ENCODE measurements around the gene MAOA. TPM values are rescaled to one million over a fixed set of nuclear protein-coding genes. Genes with fewer than 3 reads are reported as not detected.

The MAOA gene
- total and polyA plus RNA-seq, 9 of the 15 experiments (the other 6 are each of a cell fraction or from before 2014, with no cell fraction given) = 0.68 to 2.7 (median 1.9) TPM

GRCh38 chrX:43702660-43703059 is 46.6 kb downstream of the MAOA start:
- WGBS (ENCODE audit: insufficient coverage, low coverage, missing lambda C conversion rate) = 0% methylated on average over 2 of the region's 2 CpGs
- TF ChIP-seq SRSF7 (optimal IDR thresholded peaks at IDR 0.05; ENCODE audit: low read depth, low read length) = no peak
- no peak for TF ChIP-seq TCF3 (CRISPR knock-in tag; IDR thresholded peaks at IDR 0.05)
- no peak for TF ChIP-seq FOXA1 (IDR thresholded peaks at IDR 0.05; ENCODE audit: borderline replicate concordance)
- TF ChIP-seq SAP30 (IDR thresholded peaks at IDR 0.05; ENCODE audit: borderline replicate concordance, insufficient read depth, low read depth, low read length, poor library complexity, severe bottlenecking) = no peak
- no peak for TF ChIP-seq L3MBTL2 (IDR thresholded peaks at IDR 0.05)
- TF ChIP-seq ZNF785 (CRISPR knock-in tag; IDR thresholded peaks at IDR 0.05) = no peak
- no peak for TF ChIP-seq NFXL1 (CRISPR knock-in tag; IDR thresholded peaks at IDR 0.05)
- no peak for TF ChIP-seq E2F6 (IDR thresholded peaks at IDR 0.05; ENCODE audit: borderline replicate concordance in 1 of 2, extremely low read depth in 1 of 2, insufficient read depth in 1 of 2, insufficient read length in 1 of 2, low read depth in 1 of 2, low read length in 1 of 2, poor library complexity in 1 of 2, severe bottlenecking in 1 of 2)
- TF ChIP-seq CHCHD3 (CRISPR knock-in tag; IDR thresholded peaks at IDR 0.05) = no peak
- no peak for TF ChIP-seq GTF2F1 (IDR thresholded peaks at IDR 0.05; ENCODE audit: low read depth, low read length)
- TF ChIP-seq PYGO2 (tag; IDR thresholded peaks at IDR 0.05) = no peak
- H3K9me3 ChIP-seq (replicated peaks; ENCODE audit: control insufficient read depth, insufficient read depth, low read depth, low read length) = no peaks in the 10 kb centered on the region
- no peaks in the 10 kb centered on the region for H3K36me3 ChIP-seq (ENCODE audit: control insufficient read depth, insufficient read depth, low read length)
- H3K79me2 ChIP-seq (ENCODE audit: control insufficient read depth, insufficient read depth, low read length) = no peaks in the 10 kb centered on the region
- no peaks in the 10 kb centered on the region for H4K20me1 ChIP-seq (replicated peaks; ENCODE audit: control insufficient read depth, insufficient read depth, low read length)
- no peak overlapping the region for H3K9ac ChIP-seq (ENCODE audit: insufficient read depth in 1 of 2, low read depth in 2 of 2, low read length in 2 of 2)
- in situ Hi-C loops (cut with MboI) (no loop called here), intact Hi-C loops (cut with micrococcal nuclease) (no loop called here)
- H2AFZ ChIP-seq (ENCODE audit: low read depth, low read length) = no peak overlapping the region
- no peaks in the 10 kb centered on the region for H3K9me1 ChIP-seq (ENCODE audit: control insufficient read depth, insufficient read depth, low read length)
- no peaks in the 10 kb centered on the region for H3K27me3 ChIP-seq (ENCODE audit: control insufficient read depth in 2 of 2, insufficient read depth in 2 of 2, low read length in 2 of 2)
- BruUV-seq (replicated peaks) = no TSS peak
- H3K4me2 ChIP-seq (ENCODE audit: insufficient read depth, low read length) = no peak overlapping the region
- no peak overlapping the region for H3K4me3 ChIP-seq
- DNase-seq (ENCODE audit: extremely low read depth in 1 of 4, low spot score in 3 of 4) = no peak
- no peaks in the 10 kb centered on the region for H3K4me1 ChIP-seq (replicated peaks in 1 of 2; ENCODE audit: control insufficient read depth in 2 of 2, insufficient read depth in 2 of 2, low read length in 2 of 2)
- CTCF ChIA-PET (ENCODE audit: low intra/inter-chr PET ratio) = no interaction called here
- POLR2A ChIA-PET = no interaction called here
- FAIRE-seq = no peak
- no peak for ATAC-seq
- H3K27ac ChIP-seq (ENCODE audit: extremely low read depth, low read depth, low read length) = no peak overlapping the region
